ENCODE results near the gene FCER2. TPM values are rescaled to one million over a fixed set of nuclear protein-coding genes. Genes with fewer than 3 reads are reported as not detected.
A peak's percentile ranks its signal among the peaks of the same experiment; 100 is the strongest.

Gene FCER2
- total and polyA plus RNA-seq, 2 of the 13 experiments (the other 11 are each of a cell fraction or from before 2014, with no cell fraction given) = not detected

- TF ChIP-seq, protein P1, sequence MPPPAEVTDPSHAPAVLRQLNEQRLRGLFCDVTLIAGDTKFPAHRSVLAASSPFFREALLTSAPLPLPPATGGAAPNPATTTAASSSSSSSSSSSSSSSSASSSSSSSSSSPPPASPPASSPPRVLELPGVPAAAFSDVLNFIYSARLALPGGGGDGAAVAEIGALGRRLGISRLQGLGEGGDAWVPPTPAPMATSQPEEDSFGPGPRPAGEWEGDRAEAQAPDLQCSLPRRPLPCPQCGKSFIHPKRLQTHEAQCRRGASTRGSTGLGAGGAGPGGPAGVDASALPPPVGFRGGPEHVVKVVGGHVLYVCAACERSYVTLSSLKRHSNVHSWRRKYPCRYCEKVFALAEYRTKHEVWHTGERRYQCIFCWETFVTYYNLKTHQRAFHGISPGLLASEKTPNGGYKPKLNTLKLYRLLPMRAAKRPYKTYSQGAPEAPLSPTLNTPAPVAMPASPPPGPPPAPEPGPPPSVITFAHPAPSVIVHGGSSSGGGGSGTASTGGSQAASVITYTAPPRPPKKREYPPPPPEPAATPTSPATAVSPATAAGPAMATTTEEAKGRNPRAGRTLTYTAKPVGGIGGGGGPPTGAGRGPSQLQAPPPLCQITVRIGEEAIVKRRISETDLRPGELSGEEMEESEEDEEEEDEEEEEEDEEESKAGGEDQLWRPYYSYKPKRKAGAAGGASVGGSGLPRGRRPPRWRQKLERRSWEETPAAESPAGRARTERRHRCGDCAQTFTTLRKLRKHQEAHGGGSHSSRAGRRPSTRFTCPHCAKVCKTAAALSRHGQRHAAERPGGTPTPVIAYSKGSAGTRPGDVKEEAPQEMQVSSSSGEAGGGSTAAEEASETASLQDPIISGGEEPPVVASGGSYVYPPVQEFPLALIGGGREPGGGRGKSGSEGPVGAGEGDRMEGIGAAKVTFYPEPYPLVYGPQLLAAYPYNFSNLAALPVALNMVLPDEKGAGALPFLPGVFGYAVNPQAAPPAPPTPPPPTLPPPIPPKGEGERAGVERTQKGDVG (CRISPR knock-in tag; IDR thresholded peaks at IDR 0.05; ENCODE audit: borderline replicate concordance) = no peak; the same call in 1 of the 2 replicates
- TF ChIP-seq THAP9 (CRISPR knock-in tag; IDR thresholded peaks at IDR 0.05; ENCODE audit: borderline replicate concordance) (no peak), POLR2AphosphoS2 (IDR thresholded peaks at IDR 0.05; ENCODE audit: low read depth, low read length) (no peak), HMGXB3 (CRISPR knock-in tag; IDR thresholded peaks at IDR 0.05; ENCODE audit: borderline replicate concordance) (no peak), ZBTB3 (CRISPR knock-in tag; IDR thresholded peaks at IDR 0.05; ENCODE audit: borderline replicate concordance, low read depth) (no peak), KDM5A (IDR thresholded peaks at IDR 0.05; ENCODE audit: borderline replicate concordance, low read length) (peak; percentile 62; the same call in 1 of the 2 replicates), KDM4B (CRISPR knock-in tag; IDR thresholded peaks at IDR 0.05) (no peak), POGK (CRISPR knock-in tag; conservative IDR thresholded peaks at IDR 0.05) (peak; percentile 66; the same call in 1 of the 2 replicates), ZNF589 (CRISPR knock-in tag; conservative IDR thresholded peaks at IDR 0.05) (no peak), HIVEP1 (CRISPR knock-in tag; IDR thresholded peaks at IDR 0.05) (no peak)
- TF ChIP-seq, protein P2, sequence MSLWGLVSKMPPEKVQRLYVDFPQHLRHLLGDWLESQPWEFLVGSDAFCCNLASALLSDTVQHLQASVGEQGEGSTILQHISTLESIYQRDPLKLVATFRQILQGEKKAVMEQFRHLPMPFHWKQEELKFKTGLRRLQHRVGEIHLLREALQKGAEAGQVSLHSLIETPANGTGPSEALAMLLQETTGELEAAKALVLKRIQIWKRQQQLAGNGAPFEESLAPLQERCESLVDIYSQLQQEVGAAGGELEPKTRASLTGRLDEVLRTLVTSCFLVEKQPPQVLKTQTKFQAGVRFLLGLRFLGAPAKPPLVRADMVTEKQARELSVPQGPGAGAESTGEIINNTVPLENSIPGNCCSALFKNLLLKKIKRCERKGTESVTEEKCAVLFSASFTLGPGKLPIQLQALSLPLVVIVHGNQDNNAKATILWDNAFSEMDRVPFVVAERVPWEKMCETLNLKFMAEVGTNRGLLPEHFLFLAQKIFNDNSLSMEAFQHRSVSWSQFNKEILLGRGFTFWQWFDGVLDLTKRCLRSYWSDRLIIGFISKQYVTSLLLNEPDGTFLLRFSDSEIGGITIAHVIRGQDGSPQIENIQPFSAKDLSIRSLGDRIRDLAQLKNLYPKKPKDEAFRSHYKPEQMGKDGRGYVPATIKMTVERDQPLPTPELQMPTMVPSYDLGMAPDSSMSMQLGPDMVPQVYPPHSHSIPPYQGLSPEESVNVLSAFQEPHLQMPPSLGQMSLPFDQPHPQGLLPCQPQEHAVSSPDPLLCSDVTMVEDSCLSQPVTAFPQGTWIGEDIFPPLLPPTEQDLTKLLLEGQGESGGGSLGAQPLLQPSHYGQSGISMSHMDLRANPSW (CRISPR knock-in tag; IDR thresholded peaks at IDR 0.05; ENCODE audit: borderline replicate concordance) = no peak
Measured at GRCh38 chr19:7680606-7681339, 21.2 kb downstream of the FCER2 start, which contains the start of gene TRAPPC5 (continued).
